A673 (cell line): ENCODE results near the gene CIITA.

Experiments
- EZH2 ChIP-seq: fragments of 200-600 bp; sonication (generic); IDR thresholded peaks from 2 replicates; pipeline ENCODE4 v1.6.1; 2017; ENCODE audit warnings: borderline replicate concordance, low read depth, mild to moderate bottlenecking, mixed read lengths, antibody characterized with exemption, low read length; ENCODE audit not compliant: poor library complexity, severe bottlenecking
- TF ChIP-seq, protein P1 (sequence below): fragments of 300-800, 200-600 bp; sonication (generic); conservative IDR thresholded peaks from 2 replicates; pipeline ENCODE4 v1.5.1; 2017; ENCODE audit warnings: low read depth, mild to moderate bottlenecking, antibody characterized with exemption, low read length, moderate library complexity, mixed read lengths

DNA sequence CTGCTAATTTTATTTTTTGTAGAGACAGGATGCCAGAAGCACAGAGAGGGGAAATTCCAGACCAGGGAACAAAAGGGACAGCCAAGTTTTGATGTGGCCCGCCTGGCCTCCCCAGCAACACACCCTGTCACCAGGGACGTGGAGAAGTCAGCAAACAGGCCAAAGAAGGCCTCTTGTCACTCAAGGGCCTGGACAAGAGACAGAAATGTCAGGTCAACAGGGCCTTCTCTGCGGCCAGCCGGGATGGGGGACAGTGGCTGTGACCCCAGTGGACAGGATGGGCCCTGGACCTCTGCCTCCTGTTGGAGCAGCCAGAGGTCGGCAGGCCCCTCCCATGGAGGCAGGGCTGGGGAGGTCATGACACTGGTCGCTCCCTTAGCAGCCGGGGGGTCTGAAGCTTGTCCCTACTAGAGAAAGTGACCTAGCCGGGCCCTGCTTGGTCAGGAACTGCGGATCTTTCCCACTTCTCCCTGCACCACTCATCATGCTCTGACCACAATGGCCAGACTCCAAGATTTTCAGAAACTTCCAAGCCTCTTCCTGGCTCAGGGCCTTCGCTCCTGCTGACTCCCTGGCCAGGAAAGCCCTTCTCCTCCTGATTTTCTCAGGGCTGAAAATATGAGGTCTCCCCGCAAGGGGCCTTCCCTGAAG is 49.2 kb upstream of the CIITA start:
- TF ChIP-seq, protein P1, sequence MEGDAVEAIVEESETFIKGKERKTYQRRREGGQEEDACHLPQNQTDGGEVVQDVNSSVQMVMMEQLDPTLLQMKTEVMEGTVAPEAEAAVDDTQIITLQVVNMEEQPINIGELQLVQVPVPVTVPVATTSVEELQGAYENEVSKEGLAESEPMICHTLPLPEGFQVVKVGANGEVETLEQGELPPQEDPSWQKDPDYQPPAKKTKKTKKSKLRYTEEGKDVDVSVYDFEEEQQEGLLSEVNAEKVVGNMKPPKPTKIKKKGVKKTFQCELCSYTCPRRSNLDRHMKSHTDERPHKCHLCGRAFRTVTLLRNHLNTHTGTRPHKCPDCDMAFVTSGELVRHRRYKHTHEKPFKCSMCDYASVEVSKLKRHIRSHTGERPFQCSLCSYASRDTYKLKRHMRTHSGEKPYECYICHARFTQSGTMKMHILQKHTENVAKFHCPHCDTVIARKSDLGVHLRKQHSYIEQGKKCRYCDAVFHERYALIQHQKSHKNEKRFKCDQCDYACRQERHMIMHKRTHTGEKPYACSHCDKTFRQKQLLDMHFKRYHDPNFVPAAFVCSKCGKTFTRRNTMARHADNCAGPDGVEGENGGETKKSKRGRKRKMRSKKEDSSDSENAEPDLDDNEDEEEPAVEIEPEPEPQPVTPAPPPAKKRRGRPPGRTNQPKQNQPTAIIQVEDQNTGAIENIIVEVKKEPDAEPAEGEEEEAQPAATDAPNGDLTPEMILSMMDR = no peak
- TF ChIP-seq EZH2 = no peak
